ENCODE data around the gene ARHGAP11A.
A peak's percentile ranks its signal among the peaks of the same experiment; 100 is the strongest.

The ARHGAP11A gene

GRCh38 chr15:32679298-32679690 lies 64.0 kb downstream of the ARHGAP11A start:
- H3K4me3 ChIP-seq (ENCODE audit: low read depth, low read length): no peak overlapping the region
- DNase-seq (ENCODE audit: low read depth): no peak

- no peak overlapping the region for H3K4me3 ChIP-seq (ENCODE audit: low read depth, low read length)
- peak; percentile 85 for DNase-seq (ENCODE audit: low read depth)
Observed at GRCh38 chr15:32682569-32682968, 67.3 kb downstream of the ARHGAP11A start.

- no peak overlapping the region for H3K4me3 ChIP-seq (ENCODE audit: low read depth, low read length)
- no peak for DNase-seq (ENCODE audit: low read depth)
Observed at GRCh38 chr15:32682977-32683630, 67.8 kb downstream of the ARHGAP11A start.

GRCh38 chr15:32683906-32684584 lies 68.7 kb downstream of the ARHGAP11A start:
- H3K4me3 ChIP-seq (ENCODE audit: low read depth, low read length): no peak overlapping the region
- DNase-seq (ENCODE audit: low read depth): peak; percentile 94

- peak; percentile 86 for DNase-seq (ENCODE audit: low read depth)
- H3K4me3 ChIP-seq (ENCODE audit: low read depth, low read length): no peak overlapping the region
Observed at GRCh38 chr15:32685576-32685975, 70.3 kb downstream of the ARHGAP11A start.

GRCh38 chr15:32687556-32687955 lies 72.3 kb downstream of the ARHGAP11A start:
- H3K4me3 ChIP-seq (ENCODE audit: low read depth, low read length): no peak overlapping the region
- DNase-seq (ENCODE audit: low read depth): peak; percentile 34

- no peak for DNase-seq (ENCODE audit: low read depth)
- H3K4me3 ChIP-seq (ENCODE audit: low read depth, low read length): no peak overlapping the region
Observed at GRCh38 chr15:32688151-32688639, 72.9 kb downstream of the ARHGAP11A start.

Data from skeletal muscle cell (primary cell).